GM18867 (cell line): ENCODE results near the gene PPY.
"Not testable (repeated sequence)": the region's sequence is repeated elsewhere in the genome, so short reads cannot be mapped to it uniquely, and the experiment has no call there.

Experiments used
- ATAC-seq: cut with Tn5 transposase; IDR thresholded peaks from one replicate; pipeline ENCODE4 v1.9.1; 2021; ENCODE audit warnings: mild to moderate bottlenecking, moderate library complexity; ENCODE audit not compliant: unreplicated experiment

The PPY gene

DNA sequence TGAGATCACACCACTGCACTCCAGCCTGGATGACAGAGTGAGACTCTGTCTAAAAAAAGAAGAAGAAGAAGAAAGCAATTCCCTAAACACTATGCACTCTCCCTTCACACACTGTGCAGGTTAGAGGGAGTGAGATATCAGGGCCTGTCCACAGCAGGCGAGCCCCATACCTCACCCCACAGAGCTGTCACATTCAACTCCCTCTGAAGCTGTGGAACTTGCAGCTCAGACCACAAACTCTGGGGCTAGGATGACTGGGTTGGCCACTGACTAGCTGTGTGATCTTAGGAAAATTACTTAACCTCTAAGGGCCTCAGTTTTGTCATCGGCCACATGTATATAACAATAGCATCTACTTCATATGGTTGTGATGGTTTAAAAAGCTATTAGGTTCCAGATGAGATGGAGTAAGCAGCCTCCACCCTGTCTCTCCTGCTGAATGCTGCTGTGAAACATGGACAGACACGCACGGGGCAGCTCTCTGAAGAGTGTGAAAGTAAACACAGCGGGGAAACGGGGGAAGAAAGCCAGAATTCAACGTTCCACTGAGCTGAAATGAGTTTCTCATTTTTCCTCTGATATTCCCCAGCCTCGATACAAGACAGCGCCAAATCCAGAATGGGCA, 25.1 kb upstream of the PPY start:
- ATAC-seq: no peak

DNA sequence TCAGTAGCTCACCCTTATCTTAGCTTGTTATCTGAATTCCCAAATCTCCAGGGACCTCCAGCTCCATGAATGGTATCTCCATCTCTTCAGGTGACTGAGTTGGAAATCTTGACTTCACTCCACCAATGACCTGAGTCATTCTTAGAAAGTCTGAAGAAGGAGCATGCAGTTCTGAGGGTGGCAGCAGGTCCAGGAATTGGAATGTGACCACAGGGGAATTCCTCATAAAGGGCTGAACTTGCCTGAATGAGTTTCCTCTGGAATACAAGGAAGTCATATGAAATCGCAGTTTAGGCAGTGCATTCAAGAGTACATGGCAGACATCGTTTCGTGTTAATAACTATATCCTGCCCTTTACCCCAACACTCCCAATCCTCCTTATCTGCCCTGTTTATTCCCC, 24.0 kb upstream of the PPY start:
- no peak for ATAC-seq

DNA sequence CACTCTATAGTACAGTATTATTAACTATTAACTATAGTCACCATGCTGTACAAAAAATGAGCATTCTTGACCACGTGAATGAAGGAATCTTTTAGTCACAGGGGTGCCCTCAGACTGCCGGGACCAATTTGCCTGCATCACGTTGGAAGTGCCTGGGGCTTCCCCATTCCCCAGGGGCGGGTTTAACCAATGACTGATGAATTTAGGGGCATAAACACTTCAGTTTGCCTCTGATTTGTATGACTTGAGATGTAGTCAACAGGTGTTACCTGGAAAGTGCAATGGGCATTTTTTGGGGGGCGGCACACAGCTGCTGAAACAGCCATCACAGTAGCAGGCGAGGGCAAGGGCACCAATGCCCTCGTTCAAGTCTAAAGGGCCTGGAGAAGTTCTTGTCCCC, 20.2 kb upstream of the PPY start:
- no peak for ATAC-seq

DNA sequence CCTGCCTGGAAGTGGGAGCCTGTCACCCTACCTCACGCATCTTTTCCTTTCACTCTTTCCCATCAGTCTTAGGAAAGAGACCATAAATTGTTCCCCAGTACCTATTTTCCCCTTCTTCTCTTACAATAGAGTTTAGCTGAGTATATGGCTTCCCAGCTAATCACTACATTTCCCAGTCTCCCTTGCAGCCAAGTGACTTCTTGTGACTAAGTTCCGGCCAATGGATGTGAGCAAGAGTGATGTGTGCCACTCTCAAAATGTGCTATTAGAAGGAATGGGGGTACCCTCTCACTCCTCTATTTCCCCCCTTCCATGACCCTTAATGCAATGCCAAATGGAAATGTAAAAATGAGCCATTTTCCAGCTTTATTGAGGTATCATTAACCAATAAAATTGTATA, 19.7 kb upstream of the PPY start:
- ATAC-seq: no peak

DNA sequence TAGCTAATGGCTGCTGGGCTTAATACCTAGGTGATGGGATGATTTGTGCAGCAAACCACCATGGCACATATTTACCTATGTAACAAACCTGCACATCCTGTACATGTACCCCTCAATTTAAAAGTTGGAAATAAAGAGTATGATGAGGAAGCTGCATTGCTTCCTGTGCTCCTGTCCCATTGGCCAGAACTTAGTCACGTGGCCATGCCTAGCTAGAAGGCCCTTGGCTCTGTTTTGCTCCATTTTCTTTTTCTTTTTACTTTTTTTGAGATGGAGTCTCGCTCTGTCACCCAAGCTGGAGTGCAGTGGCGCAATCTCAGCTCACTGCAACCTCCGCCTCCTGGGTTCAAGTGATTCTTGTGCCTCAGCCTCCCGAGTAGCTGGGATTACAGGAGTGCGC, 19.0 kb upstream of the PPY start:
- ATAC-seq: not testable (repeated sequence)

DNA sequence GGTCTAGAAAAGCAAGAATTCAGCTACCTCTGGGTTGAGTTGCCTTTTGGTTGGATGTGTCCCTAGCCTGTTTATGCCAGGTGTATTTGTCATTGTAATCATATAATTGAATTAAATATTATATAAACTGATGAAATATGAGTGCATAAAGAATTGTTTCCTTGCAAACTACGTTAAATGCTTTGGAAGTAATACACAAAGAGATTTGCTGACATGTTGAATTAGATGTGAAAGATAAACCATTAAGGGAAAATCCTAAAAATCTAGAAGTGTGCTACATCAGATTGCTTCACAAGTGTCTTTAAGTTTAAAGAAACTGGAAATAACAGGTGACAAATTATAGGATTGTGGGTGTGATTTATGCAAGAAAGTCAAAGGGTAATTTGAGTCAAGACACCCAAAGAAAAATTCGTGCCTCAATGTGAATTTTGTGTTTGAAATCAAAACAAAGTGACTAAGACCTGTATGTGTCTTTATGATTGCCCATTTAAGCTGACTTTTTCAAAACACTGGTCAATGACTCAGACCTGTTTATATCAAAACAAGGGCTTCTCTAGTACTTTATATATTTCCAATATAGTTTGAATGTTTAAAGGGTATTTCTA, 16.6 kb upstream of the PPY start:
- no peak for ATAC-seq

DNA sequence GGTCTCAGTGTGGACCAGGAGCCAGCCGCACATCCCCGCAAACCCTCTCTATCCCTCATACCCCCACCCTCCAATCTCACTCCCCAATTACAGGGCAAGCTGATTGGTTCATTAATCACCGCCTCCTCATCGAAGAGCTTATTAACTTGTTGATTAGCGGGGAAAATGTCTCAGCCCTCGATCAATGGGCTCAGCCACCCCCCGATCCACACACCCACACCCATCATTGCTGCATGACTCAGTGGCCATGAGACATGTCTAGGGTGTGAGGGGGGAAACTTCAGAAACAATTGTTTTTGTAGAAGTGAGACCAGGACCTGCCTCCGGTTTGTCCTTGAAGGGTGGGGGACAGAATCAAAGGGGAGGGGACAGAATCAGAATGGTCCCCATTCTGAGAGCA, 13.9 kb upstream of the PPY start:
- ATAC-seq: no peak

DNA sequence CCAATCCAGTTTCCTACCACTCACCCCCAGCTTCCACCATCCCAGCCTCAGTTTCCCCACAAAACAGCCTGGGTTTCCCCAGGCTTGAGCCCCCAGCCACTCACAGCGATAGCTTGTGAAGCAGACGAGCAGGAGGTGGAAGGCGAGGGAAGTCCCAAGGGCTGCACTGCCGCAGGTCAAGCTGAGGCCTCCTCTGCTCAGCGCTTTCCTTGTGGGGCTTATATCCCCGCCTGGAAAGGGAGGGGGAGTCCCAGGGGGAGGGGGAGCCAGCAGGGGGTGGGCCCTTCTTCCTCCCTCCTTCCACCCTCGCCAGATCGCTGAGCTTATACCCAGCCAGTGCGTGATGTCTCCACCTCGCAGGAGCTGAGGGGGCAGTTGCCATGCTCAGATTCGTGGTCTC, 11.5 kb upstream of the PPY start, which contains the start of gene PYY:
Gene PYY, minus strand, starts transcription at position 195 of the 400 bp plus-strand sequence. CDS start 457 bp downstream, outside the sequence.
- ATAC-seq: no peak

DNA sequence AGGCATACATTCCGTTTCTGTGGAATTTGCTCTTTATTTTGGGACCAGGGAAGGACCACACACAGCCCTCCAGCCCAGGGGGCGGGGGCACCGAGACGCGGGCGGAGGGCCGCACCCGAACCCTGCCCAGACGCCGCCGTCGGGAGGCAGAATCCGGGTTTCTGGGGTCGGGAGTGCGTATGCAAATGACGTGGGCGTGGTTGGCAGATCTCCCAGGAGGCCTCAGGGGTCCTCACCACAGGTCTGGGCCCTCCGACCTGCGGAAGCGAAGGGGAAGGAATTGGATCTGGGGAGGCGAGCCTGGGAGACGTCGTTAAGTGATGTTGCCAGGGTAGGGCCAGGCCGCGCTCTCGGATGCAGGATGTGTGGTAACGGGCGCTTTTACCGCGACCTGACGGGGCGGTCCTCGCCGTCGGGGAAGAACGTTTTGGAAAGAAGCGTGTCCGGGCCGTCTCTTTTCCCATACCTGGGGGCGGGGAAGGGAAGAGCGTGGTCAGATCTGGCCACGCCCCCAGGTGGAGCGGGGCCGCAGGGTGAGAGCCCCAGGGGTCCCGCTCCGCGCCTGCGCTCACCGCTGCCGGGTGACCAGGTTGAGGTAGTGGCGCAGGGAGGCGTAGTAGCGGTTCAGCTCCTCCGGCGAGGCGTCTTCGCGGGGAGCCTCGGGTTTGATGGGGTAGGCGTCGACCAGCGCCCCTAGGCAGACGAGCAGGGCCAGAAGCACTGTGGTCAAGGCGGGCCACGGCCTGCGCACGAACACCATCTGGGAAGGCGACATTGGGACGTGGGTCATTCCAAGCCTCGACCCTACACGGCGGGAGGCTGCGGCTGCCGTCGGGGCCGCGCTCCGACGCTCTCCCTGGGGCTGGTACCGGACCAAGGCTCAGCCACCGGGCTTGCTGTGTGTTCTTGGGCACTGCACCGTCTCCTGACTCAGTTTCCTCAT, 10.7 kb upstream of the PPY start:
- ATAC-seq: no peak

DNA sequence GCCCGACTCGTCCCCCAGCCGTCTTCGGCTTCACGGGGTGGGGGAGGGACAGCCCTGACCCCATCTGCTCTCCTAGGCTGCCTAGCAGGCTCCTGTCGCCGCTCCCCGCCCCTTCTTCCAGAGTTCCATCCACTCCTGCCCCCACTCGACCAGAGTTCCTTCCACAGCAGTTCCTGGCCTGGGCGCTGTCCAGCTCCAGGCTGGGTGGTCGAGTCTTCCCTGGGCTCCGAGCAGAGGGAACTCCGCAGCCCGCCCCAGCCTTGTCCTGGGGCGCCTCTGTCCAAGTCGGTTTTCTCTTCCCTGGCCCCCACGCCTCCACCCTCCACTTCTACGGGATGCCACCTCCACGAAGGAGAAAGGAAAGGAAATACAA, 10.1 kb upstream of the PPY start:
- ATAC-seq: no peak

DNA sequence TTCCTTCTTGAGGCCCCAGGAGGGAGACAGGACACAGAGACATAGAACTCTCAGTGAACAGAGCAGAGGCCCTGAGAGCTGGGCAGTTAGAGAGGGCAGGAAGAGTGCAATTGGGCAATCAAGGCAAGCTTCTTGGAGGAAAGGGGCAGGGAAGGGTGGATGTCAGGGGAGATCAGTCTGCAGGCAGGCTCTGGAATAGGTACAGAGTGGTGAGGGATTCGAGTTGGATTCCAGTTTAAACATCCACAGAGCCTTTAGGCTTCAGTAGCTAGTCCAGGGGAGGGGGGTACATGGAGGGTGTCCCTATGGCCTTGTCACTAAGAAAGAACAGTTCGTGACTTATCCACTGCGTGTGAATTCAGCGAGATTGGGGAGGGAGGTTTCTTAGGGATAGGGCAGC, 9.5 kb upstream of the PPY start:
- no peak for ATAC-seq

DNA sequence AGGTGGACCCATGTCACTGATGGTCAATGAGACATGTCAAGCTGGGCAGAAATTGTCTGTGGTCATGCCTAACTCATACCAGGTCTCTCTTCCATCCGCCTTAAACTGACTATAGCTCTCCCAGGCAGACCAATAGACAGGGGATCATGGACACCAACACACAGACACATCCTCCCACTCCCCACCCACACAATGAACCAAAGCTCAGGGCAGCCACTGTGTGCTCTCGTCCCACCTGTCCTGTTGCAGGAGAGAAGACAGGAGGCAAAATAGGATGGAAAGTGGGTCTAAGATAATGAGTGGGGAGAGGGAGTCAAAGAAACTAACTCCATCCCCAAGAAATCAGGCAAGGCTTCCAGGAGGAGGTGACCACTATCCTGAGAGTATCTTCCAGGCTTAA, 8.3 kb upstream of the PPY start:
- no peak for ATAC-seq

DNA sequence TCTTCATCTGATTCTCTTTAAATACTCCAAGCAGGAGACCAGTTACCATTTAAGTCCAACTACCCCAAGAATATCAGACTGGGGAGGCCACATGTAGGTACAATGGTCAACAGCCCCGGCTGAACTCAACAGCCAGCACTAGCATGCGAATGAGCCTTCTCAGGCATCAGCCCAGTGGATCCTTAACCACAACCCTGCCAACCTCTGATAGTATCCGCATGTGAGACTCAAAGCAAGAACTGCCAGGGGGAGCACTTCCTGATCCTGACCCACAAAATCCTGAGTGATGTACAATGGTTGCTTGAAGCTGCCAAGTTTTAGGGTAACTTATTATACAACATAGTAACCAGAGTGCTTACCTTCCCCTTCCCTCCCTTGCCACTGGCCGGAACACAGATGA, 7.5 kb upstream of the PPY start:
- no peak for ATAC-seq

DNA sequence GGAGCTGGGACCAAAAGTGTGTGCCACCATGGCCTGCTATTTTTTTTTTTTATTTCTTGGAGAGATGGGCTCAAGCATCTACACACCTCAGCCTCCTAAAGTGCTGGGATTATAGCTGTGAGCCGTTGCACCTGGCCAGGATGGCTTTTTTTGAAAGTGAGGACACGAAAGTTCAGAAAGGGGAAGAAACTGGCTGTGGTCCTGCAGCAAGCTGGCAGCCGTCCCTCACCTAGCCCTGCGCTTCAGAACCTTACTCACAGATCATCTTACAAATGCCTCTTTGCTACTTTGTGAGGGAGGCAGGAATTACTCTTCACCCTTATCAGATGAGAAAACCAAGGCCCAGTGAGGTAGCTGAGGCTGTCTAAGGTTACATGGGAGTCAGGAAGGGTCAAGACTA, 4.5 kb upstream of the PPY start:
- ATAC-seq: no peak

DNA sequence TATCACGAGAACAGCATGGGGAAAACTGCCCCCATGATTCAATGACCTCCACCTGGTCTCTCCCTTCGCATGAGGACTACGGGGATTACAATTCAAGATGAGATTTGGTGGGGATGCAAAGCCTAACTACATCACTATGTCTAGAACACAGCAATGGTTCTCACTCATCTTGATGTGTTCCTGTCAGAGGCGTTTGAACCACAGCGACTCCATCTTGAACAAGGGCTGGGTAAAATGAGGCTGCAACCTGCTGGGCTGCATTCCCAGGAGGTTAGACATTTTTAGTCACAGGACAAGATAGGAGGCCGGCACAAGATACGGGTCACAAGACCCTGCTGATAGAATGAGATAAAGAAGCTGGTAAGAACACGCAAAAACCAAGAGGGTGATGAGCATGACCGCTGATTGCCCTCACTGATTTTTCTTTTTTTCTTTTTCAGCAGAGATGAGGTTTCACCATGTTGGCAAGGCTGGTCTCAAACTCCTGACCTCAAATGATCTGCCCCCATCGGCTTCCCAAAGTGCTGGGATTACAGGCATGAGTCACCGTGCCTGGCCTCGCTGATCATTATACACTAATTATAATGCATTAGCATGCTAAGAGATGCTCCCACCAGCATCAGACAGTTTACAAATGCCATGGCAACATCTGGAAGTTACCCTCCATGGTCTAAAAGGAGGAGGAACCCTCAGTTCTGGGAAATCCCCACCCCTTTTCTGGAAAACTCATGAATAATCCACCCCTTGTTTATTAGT, 3.0 kb upstream of the PPY start:
- ATAC-seq: no peak

DNA sequence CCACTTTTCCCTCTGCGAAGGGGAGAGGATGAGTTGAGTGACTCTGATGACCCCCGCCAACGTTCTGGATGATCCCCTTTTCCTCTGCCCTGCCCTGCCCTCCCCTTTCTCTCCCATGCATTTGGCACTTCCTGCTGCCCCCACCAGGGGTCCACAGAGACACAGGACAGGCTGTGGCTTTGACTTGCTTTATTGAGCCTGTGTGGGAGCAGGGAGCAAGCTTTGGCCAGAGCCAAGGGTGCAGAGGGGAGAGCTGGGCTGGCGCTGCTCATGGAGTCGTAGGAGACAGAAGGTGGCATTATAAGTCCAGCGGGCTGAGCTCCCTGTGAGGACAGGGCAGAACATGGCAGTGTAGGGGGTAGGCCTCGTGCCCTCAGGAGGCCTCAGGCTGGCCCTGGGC, 1.6 kb downstream of the PPY start:
- ATAC-seq: no peak

DNA sequence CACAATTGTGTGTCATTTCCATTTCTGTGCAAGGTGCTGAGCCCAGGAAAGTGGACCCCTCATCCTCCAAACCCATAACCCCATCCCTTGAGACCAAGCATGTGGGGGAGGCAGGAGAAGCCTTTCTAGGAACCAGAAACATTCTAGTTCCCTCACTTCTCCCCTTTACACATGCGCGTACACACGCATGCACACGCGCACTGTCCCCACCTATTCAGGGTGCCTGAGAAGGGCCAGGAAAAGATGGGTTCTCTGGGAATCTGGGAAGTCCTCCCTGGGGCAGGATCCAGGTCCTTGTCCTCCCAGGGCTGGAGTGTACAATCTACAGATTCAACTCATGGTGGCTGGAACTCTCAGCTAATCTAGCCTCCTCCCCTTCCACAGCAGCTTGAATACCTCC, 2.4 kb downstream of the PPY start:
- ATAC-seq: no peak

DNA sequence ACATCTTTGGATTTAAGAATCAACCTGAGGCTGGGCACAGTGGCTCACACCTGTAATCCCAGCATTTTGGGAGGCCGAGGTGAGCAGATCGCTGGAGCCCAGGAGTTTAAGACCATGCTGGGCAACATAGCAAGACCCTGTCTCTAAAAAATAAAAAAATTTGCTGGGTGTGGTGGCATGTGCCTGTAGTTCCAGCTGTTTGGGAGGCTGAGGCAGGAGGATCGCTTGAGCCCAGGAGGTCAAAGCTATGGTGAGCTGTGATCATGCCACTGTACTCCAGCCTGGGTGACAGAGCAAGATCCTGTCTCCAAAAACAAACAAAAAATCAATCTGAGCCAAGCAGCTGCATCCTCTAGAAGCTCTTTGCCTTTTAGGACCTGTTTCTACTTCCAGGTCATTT, 2.8 kb downstream of the PPY start:
- ATAC-seq: not testable (repeated sequence)

DNA sequence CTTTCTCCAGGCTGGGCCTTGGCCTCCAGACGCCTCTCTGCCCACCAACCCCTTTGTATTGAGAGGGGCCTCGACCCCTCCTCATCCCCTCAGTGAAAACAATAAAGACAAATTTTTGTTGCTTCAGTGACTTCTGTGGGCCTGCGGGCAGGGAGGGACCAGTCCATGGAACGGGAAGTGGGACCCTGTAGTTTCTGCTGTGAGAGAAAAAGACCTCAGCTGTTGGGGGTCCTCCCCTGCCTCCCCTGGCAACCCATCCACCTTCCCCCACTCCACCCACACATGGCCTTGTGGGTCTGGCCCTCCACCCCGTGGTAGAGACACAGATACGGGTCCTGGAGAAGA, 3.5 kb downstream of the PPY start:
- no peak for ATAC-seq

DNA sequence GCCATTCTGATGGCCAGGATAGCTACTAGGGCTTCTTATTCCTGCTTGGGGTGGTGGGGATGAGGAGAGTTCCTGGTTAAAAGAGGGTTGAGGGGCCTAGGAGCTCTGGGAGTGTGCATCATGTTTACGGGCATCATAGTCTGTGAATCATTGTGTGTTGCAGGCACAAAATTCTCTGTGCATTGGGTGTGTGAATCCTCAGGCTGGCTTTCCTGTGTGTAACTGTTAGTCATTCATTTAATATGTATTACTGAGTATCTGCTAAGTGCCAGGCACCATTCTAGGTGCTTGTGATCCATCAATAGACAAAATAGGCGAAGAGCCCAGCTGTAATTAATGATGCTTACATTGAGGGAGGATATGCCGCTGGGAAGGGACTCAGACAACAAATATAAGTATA, 5.8 kb downstream of the PPY start:
- no peak for ATAC-seq

DNA sequence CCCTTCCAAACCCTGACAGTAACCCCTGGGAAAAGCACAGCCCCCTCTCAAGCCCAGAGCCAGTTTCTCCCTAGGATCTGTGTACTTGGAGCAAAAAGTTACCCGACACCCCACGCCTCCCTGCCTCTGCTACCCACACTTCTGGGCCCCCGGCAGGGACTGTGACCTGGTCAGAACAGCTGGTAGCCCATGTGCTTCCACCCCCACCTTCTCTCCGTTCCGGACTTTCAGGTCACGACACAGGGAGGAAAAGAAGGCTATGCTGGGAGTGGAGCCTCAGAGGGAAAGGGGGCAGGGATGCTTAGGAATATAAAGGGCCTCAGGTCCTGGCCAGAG, 6.4 kb downstream of the PPY start:
- ATAC-seq: no peak
